B cell (primary cell): Measurements from ENCODE around the gene ARV1.

Experiments used
- CTCF ChIP-seq: fragments of 200-600 bp; IDR thresholded peaks from one replicate; pipeline ENCODE4 v1.8.0; 2022; ENCODE audit warnings: antibody characterized with exemption, mild to moderate bottlenecking
- EZH2 ChIP-seq: IDR thresholded peaks from 2 replicates; pipeline ENCODE4 v1.6.1; 2012; ENCODE audit warnings: borderline replicate concordance, low read depth, mild to moderate bottlenecking, moderate library complexity, low read length; ENCODE audit not compliant: insufficient read depth, poor library complexity, severe bottlenecking

DNA sequence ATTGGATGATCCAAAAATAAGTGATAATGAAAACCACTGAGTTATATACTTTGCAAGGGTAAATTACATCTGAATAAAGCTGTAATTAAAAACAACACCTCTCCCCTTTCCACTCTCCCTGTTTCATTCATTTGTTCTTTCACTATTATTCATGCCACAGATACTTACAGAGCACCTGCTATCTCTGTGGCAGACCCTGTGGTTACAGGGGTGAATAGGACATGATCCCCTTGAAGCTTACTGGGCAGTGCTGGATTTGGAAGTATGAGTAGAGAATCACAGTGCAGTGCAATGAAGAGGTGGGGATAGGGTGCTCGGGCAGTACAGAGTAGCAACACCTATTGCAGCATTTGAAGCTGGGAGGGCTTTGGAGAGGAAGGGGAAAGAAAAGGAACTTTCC is 21.7 kb downstream of the ARV1 start:
- TF ChIP-seq CTCF (no peak), EZH2 (no peak)
